Right lung (tissue), 5 donors: ENCODE results near the gene PIGN. TPM values are rescaled to one million over a fixed set of nuclear protein-coding genes. Genes with fewer than 3 reads are reported as not detected.

Experiments used
- DNase-seq, 2 donors: peaks; one replicate each; pipeline ENCODE4 v3.0.0-alpha.2; 2013
- polyA plus RNA-seq, 5 donors: library from polyadenylated mRNA; unstranded; fragments of 120-200 nt; gene quantifications; one replicate each; pipeline versions ENCODE4 v1.2.1 to v1.2.3, GENCODE V29; 2013; ENCODE audit warnings: inconsistent platforms in 1 of 5, low replicate concordance in 1 of 5; ENCODE audit not compliant: insufficient read length in 5 of 5, insufficient read depth in 1 of 5

The PIGN gene
- polyA plus RNA-seq, 5 donors = 23.6 to 43.3 (median 32.4) TPM

GRCh38 chr18:62126737-62127136 is 60.1 kb downstream of the PIGN start:
- DNase-seq = no peak

GRCh38 chr18:62125702-62126101 is 61.2 kb downstream of the PIGN start:
- no peak for DNase-seq

- DNase-seq = no peak
These were observed 64.5 kb downstream of the PIGN start for GRCh38 chr18:62122330-62122729.

GRCh38 chr18:62119884-62120283 is 67.0 kb downstream of the PIGN start:
- no peak for DNase-seq

GRCh38 chr18:62118328-62118727 is 68.5 kb downstream of the PIGN start:
- DNase-seq = no peak

GRCh38 chr18:62109676-62110075 is 77.2 kb downstream of the PIGN start:
- no peak for DNase-seq

GRCh38 chr18:62107881-62108280 is 79.0 kb downstream of the PIGN start:
- no peak for DNase-seq

GRCh38 chr18:62106271-62106670 is 80.6 kb downstream of the PIGN start:
- DNase-seq = no peak

GRCh38 chr18:62105376-62105775 is 81.5 kb downstream of the PIGN start:
- no peak for DNase-seq

- no peak for DNase-seq
These were observed 84.6 kb downstream of the PIGN start for GRCh38 chr18:62102221-62102620.

- DNase-seq = no peak
These were observed 85.5 kb downstream of the PIGN start for GRCh38 chr18:62101321-62101721.

- DNase-seq = no peak
These were observed 87.9 kb downstream of the PIGN start for GRCh38 chr18:62098960-62099359.

- DNase-seq = no peak
These were observed 89.2 kb downstream of the PIGN start for GRCh38 chr18:62097698-62098097.

GRCh38 chr18:62091487-62092120 is 95.3 kb downstream of the PIGN start:
- no peak for DNase-seq

GRCh38 chr18:62089174-62089573 is 97.7 kb downstream of the PIGN start:
- no peak for DNase-seq

- no peak for DNase-seq
These were observed 98.7 kb downstream of the PIGN start for GRCh38 chr18:62088156-62088555.

- no peak for DNase-seq
These were observed 101.1 kb downstream of the PIGN start for GRCh38 chr18:62085756-62086155.

- DNase-seq = no peak
These were observed 105.0 kb downstream of the PIGN start for GRCh38 chr18:62081761-62082294.

- no peak for DNase-seq
These were observed 105.6 kb downstream of the PIGN start for GRCh38 chr18:62081248-62081647.

GRCh38 chr18:62080172-62080900 is 106.5 kb downstream of the PIGN start:
- DNase-seq = no peak

GRCh38 chr18:62073461-62074281 is 113.2 kb downstream of the PIGN start:
- DNase-seq = no peak

GRCh38 chr18:62072370-62072769 is 114.5 kb downstream of the PIGN start:
- no peak for DNase-seq

- no peak for DNase-seq
These were observed 115.8 kb downstream of the PIGN start for GRCh38 chr18:62071071-62071470.
